HepG2 (cell line): ENCODE results near the gene FRMD8. TPM values are rescaled to one million over a fixed set of nuclear protein-coding genes. Genes with fewer than 3 reads are reported as not detected.

ENCODE experiments used
- ETS1 ChIP-seq: sonication (generic); formaldehyde crosslinking; IDR thresholded peaks from 2 replicates; pipeline ENCODE4 v1.4.0; 2020; ENCODE audit warnings: missing genetic modification reagents
- HOXA7 ChIP-seq: sonication (generic); formaldehyde crosslinking; IDR thresholded peaks from 2 replicates; pipeline ENCODE4 v1.8.1; 2022; ENCODE audit warnings: mild to moderate bottlenecking, missing genetic modification reagents, moderate library complexity
- IRF1 ChIP-seq: sonication (generic); formaldehyde crosslinking; IDR thresholded peaks from 2 replicates; pipeline ENCODE4 v1.4.0; 2020; ENCODE audit warnings: low read depth, mild to moderate bottlenecking, missing genetic modification reagents
- POLR2AphosphoS5 ChIP-seq: IDR thresholded peaks from 2 replicates; pipeline ENCODE4 v1.6.1; 2012; ENCODE audit warnings: low read depth, low read length
- PRMT3 ChIP-seq: sonication (generic); formaldehyde crosslinking; IDR thresholded peaks from 2 replicates; pipeline ENCODE4 v1.8.1; 2022; ENCODE audit warnings: low read depth, mild to moderate bottlenecking, moderate library complexity, missing genetic modification reagents, borderline replicate concordance
- RARA ChIP-seq: IDR thresholded peaks from 2 replicates; pipeline ENCODE4 v1.6.1; 2016; ENCODE audit warnings: missing genetic modification reagents, missing compliant biosample characterization
- SALL1 ChIP-seq: sonication (generic); formaldehyde crosslinking; IDR thresholded peaks from 2 replicates; pipeline ENCODE4 v1.8.0; 2022; ENCODE audit warnings: mild to moderate bottlenecking, missing genetic modification reagents
- TP53 ChIP-seq: sonication (generic); formaldehyde crosslinking; conservative IDR thresholded peaks from 2 replicates; pipeline ENCODE4 v1.4.0; 2020; ENCODE audit warnings: missing genetic modification reagents
- ZNF3 ChIP-seq: IDR thresholded peaks from 2 replicates; pipeline ENCODE4 v1.7.0; 2017; ENCODE audit warnings: inconsistent platforms
- ZNF350 ChIP-seq: sonication (generic); formaldehyde crosslinking; IDR thresholded peaks from 2 replicates; pipeline ENCODE4 v1.4.0; 2020; ENCODE audit warnings: mild to moderate bottlenecking, low read depth, missing genetic modification reagents, borderline replicate concordance
- ZNF382 ChIP-seq: sonication (generic); formaldehyde crosslinking; IDR thresholded peaks from 2 replicates; pipeline ENCODE4 v1.5.0; 2020; ENCODE audit warnings: missing genetic modification reagents, mild to moderate bottlenecking, borderline replicate concordance
- ZNF431 ChIP-seq: sonication (generic); formaldehyde crosslinking; IDR thresholded peaks from 2 replicates; pipeline ENCODE4 v1.9.0; 2022; ENCODE audit warnings: missing genetic modification reagents, low read depth, mild to moderate bottlenecking, borderline replicate concordance
- ZNF567 ChIP-seq: sonication (generic); formaldehyde crosslinking; IDR thresholded peaks from 2 replicates; pipeline ENCODE4 v1.8.1; 2023; ENCODE audit warnings: mild to moderate bottlenecking, missing genetic modification reagents, borderline replicate concordance
- ZNF839 ChIP-seq: sonication (generic); formaldehyde crosslinking; IDR thresholded peaks from 2 replicates; pipeline ENCODE4 v1.4.0; 2020; ENCODE audit warnings: missing genetic modification reagents, mild to moderate bottlenecking, borderline replicate concordance
- polyA plus RNA-seq, 8 experiments: library from polyadenylated mRNA; depleted of rRNA in 3 of 8; stranded (reverse) in 7 of 8; unstranded in 1 of 8; fragments of >200 nt; fragmentation: Illumina TruSeq in 4 of 8; extraction: Trizol in 4 of 8; gene quantifications; 2 replicates each; pipeline versions ENCODE4 v1.2.1 to v1.2.3, GENCODE V29; 2011 to 2016; ENCODE audit warnings: low read depth in 4 of 8, missing spikeins in 1 of 8, mixed read lengths in 1 of 8; ENCODE audit not compliant: insufficient read depth in 1 of 8
- total RNA-seq, 5 experiments: library from RNA; depleted of rRNA; stranded (reverse); fragments of >200 nt; fragmentation: Illumina TruSeq; extraction: Trizol; gene quantifications; 2 replicates each; pipeline ENCODE4 v1.2.3, GENCODE V29; 2016; ENCODE audit warnings: low read depth in 1 of 5
- TF ChIP-seq, protein P1 (sequence below): sonication (generic); formaldehyde crosslinking; IDR thresholded peaks from 2 replicates; pipeline ENCODE4 v1.5.1; 2020; ENCODE audit warnings: missing genetic modification reagents, mild to moderate bottlenecking, borderline replicate concordance
- TF ChIP-seq, protein P2 (sequence below): sonication (generic); formaldehyde crosslinking; IDR thresholded peaks from 2 replicates; pipeline ENCODE4 v1.5.0; 2020; ENCODE audit warnings: mild to moderate bottlenecking, missing genetic modification reagents, borderline replicate concordance
- TF ChIP-seq, protein P3 (sequence below): sonication (generic); formaldehyde crosslinking; IDR thresholded peaks from 2 replicates; pipeline ENCODE4 v1.4.0; 2020; ENCODE audit warnings: missing genetic modification reagents

The FRMD8 gene
- total and polyA plus RNA-seq, 2 of the 13 experiments (the other 11 are each of a cell fraction or from before 2014, with no cell fraction given), result 5.8 to 20.6 TPM

GRCh38 chr11:65419772-65420481, 33.5 kb downstream of the FRMD8 start (continued):
- no peak for TF ChIP-seq PRMT3 (CRISPR knock-in tag)
- TF ChIP-seq ZNF382 (CRISPR knock-in tag), result no peak
- no peak for TF ChIP-seq ZNF3
- no peak for TF ChIP-seq ZNF431
- TF ChIP-seq, protein P1, sequence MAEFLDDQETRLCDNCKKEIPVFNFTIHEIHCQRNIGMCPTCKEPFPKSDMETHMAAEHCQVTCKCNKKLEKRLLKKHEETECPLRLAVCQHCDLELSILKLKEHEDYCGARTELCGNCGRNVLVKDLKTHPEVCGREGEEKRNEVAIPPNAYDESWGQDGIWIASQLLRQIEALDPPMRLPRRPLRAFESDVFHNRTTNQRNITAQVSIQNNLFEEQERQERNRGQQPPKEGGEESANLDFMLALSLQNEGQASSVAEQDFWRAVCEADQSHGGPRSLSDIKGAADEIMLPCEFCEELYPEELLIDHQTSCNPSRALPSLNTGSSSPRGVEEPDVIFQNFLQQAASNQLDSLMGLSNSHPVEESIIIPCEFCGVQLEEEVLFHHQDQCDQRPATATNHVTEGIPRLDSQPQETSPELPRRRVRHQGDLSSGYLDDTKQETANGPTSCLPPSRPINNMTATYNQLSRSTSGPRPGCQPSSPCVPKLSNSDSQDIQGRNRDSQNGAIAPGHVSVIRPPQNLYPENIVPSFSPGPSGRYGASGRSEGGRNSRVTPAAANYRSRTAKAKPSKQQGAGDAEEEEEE, result no peak
- no peak for TF ChIP-seq ETS1 (CRISPR knock-in tag)
- no peak for TF ChIP-seq IRF1 (CRISPR knock-in tag)
- no peak for TF ChIP-seq ZNF350 (CRISPR knock-in tag)
- TF ChIP-seq, protein P2, sequence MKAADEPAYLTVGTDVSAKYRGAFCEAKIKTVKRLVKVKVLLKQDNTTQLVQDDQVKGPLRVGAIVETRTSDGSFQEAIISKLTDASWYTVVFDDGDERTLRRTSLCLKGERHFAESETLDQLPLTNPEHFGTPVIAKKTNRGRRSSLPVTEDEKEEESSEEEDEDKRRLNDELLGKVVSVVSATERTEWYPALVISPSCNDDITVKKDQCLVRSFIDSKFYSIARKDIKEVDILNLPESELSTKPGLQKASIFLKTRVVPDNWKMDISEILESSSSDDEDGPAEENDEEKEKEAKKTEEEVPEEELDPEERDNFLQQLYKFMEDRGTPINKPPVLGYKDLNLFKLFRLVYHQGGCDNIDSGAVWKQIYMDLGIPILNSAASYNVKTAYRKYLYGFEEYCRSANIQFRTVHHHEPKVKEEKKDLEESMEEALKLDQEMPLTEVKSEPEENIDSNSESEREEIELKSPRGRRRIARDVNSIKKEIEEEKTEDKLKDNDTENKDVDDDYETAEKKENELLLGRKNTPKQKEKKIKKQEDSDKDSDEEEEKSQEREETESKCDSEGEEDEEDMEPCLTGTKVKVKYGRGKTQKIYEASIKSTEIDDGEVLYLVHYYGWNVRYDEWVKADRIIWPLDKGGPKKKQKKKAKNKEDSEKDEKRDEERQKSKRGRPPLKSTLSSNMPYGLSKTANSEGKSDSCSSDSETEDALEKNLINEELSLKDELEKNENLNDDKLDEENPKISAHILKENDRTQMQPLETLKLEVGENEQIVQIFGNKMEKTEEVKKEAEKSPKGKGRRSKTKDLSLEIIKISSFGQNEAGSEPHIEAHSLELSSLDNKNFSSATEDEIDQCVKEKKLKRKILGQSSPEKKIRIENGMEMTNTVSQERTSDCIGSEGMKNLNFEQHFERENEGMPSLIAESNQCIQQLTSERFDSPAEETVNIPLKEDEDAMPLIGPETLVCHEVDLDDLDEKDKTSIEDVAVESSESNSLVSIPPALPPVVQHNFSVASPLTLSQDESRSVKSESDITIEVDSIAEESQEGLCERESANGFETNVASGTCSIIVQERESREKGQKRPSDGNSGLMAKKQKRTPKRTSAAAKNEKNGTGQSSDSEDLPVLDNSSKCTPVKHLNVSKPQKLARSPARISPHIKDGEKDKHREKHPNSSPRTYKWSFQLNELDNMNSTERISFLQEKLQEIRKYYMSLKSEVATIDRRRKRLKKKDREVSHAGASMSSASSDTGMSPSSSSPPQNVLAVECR (CRISPR knock-in tag), result peak; percentile 19; the same call in 1 of the 2 replicates
- peak; percentile 69 for TF ChIP-seq POLR2AphosphoS5
- no peak for TF ChIP-seq HOXA7 (CRISPR knock-in tag)
- TF ChIP-seq, protein P3, sequence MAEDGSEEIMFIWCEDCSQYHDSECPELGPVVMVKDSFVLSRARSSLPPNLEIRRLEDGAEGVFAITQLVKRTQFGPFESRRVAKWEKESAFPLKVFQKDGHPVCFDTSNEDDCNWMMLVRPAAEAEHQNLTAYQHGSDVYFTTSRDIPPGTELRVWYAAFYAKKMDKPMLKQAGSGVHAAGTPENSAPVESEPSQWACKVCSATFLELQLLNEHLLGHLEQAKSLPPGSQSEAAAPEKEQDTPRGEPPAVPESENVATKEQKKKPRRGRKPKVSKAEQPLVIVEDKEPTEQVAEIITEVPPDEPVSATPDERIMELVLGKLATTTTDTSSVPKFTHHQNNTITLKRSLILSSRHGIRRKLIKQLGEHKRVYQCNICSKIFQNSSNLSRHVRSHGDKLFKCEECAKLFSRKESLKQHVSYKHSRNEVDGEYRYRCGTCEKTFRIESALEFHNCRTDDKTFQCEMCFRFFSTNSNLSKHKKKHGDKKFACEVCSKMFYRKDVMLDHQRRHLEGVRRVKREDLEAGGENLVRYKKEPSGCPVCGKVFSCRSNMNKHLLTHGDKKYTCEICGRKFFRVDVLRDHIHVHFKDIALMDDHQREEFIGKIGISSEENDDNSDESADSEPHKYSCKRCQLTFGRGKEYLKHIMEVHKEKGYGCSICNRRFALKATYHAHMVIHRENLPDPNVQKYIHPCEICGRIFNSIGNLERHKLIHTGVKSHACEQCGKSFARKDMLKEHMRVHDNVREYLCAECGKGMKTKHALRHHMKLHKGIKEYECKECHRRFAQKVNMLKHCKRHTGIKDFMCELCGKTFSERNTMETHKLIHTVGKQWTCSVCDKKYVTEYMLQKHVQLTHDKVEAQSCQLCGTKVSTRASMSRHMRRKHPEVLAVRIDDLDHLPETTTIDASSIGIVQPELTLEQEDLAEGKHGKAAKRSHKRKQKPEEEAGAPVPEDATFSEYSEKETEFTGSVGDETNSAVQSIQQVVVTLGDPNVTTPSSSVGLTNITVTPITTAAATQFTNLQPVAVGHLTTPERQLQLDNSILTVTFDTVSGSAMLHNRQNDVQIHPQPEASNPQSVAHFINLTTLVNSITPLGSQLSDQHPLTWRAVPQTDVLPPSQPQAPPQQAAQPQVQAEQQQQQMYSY (CRISPR knock-in tag), result 0 out of 2 replicates have a peak, but pooled peaks have one; percentile 14
- no peak for TF ChIP-seq ZNF567 (CRISPR knock-in tag)
- peak; percentile 69 for TF ChIP-seq RARA (CRISPR knock-in tag)
- TF ChIP-seq TP53 (CRISPR knock-in tag), result 0 out of 2 replicates have a peak, but pooled peaks have one; percentile 76
- TF ChIP-seq ZNF839 (CRISPR knock-in tag), result no peak
- peak; percentile 54; the same call in 1 of the 2 replicates for TF ChIP-seq SALL1
